ENCODE measurements around the gene ACTN4.

ACTN4 gene

DNA sequence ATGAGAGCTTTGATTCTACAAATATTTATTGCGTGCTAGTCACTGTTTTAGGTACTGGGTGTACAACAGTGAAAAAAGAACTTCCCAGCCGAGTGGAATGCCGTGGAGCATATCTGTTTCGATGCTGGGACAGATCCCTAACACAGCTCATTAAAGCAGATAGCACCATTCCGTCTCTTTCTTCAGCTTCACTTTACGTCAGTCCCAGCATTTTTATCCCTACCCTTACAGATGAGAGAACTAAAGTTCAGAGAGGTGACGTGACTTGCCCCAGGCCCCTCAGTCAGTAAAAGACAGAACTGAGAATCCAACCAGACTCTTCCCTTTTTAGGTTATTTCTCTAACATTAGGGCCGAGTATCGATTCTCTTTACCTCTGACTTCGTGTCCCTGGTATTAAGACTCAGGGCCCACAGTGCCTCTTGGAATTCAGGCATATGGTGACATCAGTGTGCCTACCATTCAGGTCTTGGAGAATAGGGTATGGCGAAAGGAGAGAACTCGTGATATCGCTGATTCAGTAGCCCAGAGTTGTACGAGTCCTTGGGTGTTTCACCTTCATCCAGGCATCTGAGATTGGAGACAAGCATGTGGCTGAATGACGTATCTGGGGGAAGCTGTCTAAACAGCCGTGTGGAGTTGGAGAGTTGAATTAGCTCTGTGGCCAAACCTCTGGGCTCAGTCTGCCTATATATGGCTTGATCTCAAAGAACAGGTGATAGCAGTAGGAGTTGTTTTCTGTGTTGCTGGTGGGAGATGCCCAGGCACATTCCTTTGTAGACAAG lies 27.1 kb downstream of the ACTN4 start:
- DNase-seq (ENCODE audit: insufficient read length, low spot score) (no peak), FAIRE-seq (no peak)
- TF ChIP-seq POLR2A (IDR thresholded peaks at IDR 0.05; ENCODE audit: low read depth, low read length): no peak

DNA sequence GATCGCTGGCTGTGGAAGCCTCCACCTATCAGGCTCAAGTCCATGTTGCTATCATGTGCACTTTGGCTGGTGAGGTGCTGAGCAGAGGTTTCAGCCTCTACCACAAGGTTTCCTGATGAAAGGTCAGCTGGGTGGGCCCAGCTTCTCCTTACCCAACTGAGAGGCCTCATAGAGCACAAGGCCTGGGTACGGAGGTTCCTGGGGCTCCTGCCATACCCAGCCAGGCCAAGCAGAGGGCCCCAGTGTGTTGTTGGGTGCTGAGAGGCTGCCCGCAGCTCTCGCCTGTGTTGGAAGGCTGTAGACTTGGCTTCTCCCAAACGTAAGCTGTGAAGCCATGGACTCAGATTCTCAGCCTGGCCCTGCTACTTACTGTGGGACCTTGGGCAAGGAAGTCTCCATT lies 28.2 kb downstream of the ACTN4 start:
- no peak for TF ChIP-seq POLR2A (IDR thresholded peaks at IDR 0.05; ENCODE audit: low read depth, low read length)
- no peak for FAIRE-seq
- DNase-seq (ENCODE audit: insufficient read length, low spot score): no peak

DNA sequence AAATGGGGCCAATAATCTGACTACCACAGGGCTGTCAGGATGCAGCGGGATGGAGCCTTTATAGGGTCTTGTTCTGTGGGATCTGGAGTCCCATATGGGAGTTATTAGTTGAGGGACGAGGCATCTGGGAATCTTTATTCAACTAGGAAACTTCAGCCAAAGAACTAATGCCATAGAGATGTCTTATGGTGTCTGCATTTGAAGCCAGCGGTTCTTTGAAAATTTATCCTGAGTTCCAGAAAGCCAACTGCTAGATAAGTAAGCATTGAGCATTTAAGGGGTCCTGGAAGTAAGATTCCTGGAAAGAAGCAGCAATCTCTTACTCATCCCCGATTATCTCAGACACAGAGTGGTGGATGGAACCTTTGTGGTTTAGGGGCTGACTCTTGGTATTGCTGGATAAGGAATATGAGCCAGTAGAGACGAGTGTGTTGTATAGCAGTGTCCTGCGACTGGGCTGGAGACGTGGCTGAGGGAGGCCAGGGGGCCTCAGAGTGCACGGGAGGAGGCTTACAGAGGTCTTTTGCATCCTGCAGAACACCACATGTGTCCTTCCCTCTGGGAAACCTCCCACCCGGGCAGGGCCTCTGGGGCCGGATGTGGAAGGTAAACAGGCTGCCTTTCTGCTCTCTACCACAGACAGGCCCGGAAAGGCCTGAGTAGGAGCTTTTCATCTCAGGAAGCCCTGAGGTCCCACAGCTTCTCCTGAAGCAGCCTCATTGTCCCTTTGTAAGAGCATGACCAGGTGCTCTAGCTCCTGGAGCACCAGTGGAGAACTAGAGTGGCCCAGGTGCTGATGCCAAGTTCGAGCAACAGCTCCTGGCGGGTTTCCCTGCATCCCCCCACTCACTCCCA lies 28.8 kb downstream of the ACTN4 start:
- DNase-seq (ENCODE audit: insufficient read length, low spot score) (no peak), FAIRE-seq (no peak)

DNA sequence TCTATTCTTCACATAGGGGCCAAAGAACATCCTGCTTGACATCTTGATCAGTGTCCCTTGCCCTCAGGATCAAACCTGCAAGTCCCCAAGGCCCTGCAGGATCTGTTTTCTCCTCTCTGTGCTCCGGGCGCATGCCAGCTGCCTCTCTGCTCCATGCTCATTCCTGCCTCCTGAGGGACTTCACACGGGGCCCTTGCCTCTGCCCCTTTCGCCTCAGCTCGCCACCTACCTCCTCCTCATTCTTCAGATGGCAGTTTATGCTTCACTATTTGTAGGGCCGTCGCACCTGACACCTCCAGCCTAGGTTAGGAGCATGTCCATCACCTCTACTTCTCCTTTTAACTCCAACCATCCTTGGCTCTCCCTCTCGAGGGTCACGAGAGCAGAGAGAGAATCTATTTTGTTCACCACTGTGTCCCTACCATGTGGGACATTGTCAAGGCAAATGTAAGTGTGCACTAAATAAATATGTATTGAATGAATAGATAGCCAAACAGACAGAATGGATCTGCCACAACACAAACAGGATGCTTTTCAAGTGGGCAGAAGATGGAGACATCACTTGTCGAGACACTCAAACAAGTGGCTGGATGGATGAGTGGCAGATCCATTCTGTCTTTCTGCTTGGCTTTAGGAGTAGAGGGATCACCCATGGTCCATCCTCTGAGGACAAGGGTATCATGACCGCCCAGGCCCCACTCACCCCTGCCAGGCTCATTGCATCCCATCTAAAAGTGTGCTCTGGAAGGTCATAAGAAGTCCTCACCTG lies 29.6 kb downstream of the ACTN4 start:
- FAIRE-seq (no peak), DNase-seq (ENCODE audit: insufficient read length, low spot score) (no peak)
- TF ChIP-seq POLR2A (IDR thresholded peaks at IDR 0.05; ENCODE audit: low read depth, low read length): no peak

More for the DNA sequence above, 28.8 kb downstream of the ACTN4 start:
- no peak for TF ChIP-seq POLR2A (IDR thresholded peaks at IDR 0.05; ENCODE audit: low read depth, low read length)

DNA sequence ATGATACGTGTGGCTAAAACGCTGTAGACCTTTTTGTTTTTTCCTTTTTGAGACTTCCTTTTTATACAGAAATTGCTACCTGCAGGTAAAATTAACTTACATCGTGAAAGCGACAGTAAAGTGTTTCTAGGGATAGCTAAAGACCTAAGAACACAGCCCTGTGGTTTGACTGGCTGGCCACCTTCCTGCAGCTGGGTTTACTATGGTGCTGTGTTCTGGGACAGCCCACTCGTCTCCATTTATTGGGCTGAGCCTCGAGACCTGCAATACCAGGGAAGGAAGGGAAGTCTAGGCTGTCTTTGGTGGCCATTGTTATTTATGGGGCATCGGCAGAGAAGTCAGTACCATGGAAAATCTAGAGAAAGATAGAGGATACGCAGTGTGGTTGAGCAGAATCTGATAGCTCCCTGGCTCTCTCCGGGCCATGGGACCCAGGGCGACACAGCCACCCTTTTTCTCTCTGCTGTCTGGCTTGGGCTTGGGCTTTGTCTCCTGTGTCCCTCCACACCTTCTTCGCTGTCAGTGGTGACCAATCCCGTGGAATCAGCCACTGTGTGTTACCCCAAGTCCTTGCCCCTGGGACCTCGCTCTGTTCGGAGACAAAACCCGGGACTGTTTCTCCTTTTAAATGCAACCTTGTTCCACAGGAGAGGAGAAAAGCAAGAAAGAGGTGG lies 30.9 kb downstream of the ACTN4 start:
- no peak for TF ChIP-seq POLR2A (IDR thresholded peaks at IDR 0.05; ENCODE audit: low read depth, low read length)
- no peak for FAIRE-seq
- DNase-seq (ENCODE audit: insufficient read length, low spot score): no peak

DNA sequence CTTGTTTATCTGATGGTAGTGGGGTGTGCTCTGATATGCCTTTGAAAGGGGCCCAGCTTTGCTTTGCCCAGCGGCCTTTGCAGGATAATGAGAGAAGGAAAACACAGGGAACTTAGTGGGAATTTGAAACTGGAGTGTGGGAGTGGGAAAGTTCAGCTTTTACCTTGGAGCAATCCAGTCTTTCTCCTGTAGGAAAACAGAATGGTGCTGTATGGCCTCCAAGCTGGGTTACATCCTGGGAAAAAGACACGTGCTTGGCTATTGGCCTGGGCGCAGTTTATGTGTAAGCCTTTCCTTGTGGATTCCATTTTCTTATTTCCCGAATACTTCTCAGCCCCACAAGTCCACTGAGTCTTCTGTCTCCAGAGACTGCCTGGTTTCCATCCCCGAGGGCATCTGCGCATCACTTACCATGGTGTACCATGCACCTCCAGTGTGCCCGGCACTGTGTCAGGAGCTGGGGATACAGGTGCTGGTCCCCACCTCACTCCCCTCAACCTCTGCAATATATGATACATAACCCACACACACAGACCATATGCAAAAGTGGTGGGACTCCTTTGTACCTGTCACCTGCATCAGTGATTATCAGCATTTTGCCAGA lies 31.5 kb downstream of the ACTN4 start:
- no peak for TF ChIP-seq POLR2A (IDR thresholded peaks at IDR 0.05; ENCODE audit: low read depth, low read length)
- DNase-seq (ENCODE audit: insufficient read length, low spot score): no peak
- FAIRE-seq: no peak

DNA sequence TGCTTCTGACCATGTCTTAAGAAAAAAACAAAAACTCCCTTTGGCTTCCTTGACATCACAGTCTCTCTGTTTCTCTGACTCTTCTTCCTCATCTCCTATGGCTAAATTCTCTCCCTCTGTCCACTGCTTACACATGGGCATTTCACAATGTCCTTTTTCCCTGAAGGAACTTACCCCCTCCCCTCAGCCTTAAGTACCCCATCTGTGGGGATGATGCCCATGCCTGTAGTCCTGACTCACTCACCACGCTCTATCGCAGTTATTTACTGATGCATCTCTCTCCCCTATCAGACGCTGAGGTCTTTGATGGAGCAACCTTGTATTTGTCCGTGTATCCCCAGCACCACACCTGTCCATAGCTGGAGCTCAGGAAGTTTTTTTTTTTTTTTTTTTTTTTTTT lies 32.4 kb downstream of the ACTN4 start:
- DNase-seq (ENCODE audit: insufficient read length, low spot score) (no peak), FAIRE-seq (no peak)
- TF ChIP-seq POLR2A (IDR thresholded peaks at IDR 0.05; ENCODE audit: low read depth, low read length): no peak

DNA sequence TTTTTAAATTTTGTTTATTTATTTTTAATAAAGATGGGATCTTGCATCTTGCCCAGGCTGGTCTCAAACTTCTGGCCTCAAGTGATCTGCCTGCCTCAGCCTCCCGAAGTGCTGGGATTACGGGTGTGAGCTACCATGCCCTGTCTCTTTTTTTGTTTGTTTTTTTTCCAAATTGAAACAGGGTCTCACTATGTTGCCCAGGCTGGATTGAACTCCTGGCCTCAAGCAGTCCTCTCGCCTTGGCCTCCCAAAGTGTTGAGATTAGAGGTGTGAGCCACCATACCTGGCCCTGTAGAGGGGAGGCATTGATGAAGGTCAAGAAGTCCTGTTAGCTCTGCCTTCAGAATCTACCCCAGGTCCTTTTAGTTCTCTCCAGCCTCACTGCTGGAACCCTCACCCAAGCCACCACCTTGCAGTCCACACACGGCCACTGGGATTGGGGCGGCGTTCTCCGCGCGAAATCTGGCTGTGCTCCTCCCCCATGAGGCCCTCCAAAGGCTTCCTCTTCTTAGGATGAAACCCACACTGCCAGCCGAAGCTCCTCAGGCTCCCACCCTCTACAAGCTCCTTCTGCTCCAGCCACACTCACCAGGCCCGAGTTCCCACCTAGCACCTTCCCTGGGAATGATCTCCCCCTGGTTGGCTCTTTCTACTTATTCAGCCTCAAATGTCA lies 34.9 kb downstream of the ACTN4 start:
- FAIRE-seq (no peak), DNase-seq (ENCODE audit: insufficient read length, low spot score) (no peak)
- TF ChIP-seq POLR2A (IDR thresholded peaks at IDR 0.05; ENCODE audit: low read depth, low read length): no peak

DNA sequence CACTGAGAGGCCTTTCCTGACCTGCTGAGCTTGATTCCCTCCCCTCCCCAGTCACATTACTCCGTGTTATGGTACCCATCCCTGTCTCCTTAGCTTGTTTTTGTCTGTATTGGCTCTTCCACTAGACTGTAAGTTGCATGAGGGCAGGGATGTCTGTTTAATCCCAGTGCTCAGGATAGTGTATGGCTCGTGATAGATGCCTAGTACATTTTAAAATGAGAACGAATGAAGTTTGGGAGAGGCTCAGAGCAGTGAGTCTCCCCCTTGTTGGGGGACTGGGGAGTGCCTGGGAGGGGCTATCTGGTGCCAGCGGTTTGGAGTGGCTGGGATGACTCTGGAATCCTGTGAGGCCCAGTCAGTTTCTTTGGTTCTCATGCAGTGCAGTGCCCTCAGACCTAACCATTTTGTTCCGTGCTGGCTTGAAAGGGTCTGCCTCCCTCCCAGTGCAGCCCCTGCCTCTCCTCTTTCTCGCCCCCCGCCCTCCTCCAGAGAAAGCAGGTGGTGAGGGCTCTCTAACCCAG lies 35.5 kb downstream of the ACTN4 start:
- DNase-seq (ENCODE audit: insufficient read length, low spot score) (no peak), FAIRE-seq (no peak)
- no peak for TF ChIP-seq POLR2A (IDR thresholded peaks at IDR 0.05; ENCODE audit: low read depth, low read length)

DNA sequence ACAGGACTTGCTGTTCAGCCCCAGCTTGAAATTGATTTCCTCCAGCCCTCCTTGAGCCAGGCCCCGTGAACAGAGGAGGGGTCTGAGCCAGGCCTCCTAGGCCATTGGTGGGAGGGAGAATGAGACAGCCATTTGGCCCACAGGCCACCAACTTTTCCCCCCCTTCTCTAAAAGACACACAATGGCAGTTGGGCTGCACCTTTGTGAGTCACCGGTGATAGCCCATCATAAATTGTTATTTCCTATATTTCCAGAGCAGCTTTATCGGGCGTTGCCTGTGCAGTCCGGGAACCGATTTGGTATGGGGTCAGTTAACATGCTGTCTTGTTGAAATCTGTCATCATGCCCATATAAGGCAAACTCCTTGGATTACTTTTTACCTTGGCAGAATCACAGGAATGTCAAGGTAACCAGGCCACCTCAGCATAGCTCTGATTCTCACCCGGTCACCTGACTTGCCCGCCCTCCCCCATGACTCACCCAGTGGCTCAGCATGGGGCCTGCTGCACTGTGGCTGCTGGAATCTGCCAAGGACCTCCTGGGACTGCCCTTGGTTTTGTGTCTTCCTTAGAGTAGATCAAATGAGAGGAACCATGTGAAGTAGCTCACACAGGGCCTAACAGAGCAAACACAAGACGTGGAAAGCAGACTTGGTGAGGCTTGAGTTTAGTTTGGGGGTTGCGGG lies 36.1 kb downstream of the ACTN4 start:
- peak; percentile 76 for DNase-seq (ENCODE audit: insufficient read length, low spot score)
- peak; percentile 70 for FAIRE-seq
- no peak for TF ChIP-seq POLR2A (IDR thresholded peaks at IDR 0.05; ENCODE audit: low read depth, low read length)

DNA sequence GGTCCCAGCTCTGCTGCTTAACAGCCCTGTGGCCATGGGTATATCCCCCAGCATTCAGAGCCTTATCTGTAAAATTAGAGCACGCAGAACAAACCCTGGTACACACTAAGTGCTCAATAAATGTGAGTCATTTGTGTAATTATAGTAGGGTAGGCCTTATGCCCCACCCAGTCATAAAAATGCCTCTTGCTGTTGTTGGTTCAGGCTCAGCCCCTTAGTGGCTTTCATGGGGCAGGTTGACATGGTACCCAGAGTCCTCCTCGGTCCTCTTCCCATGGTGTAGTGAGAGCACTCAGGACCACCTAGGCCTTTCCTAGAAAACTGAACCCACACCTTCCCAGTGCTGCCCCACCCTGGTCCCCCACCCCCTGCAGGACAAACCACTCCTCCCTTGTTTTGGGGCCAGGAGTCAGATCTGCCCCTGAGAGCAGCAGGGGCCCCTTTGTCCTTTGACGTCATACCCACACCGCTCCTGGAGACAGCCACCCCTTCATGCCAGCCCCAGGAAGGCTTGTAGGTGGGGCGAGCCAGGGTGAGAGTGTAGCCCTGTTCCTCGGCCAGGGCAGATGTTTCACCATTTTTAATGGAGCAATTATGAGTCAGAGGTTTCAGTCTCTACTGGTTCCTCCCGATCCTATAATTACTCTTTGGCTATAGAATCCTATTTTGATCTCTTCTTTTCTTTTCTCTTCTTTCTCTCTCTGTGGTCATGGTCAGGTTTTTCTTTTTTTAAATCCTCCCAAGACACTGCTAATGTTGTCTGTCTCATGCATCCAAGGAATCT lies 36.8 kb downstream of the ACTN4 start:
- no peak; the same call in 1 of the 2 replicates for TF ChIP-seq POLR2A (IDR thresholded peaks at IDR 0.05; ENCODE audit: low read depth, low read length)
- FAIRE-seq (no peak), DNase-seq (ENCODE audit: insufficient read length, low spot score) (peak; percentile 81)
